Measurements from ENCODE around the gene SELP. TPM values are rescaled to one million over a fixed set of nuclear protein-coding genes. Genes with fewer than 3 reads are reported as not detected.

SELP gene
- total RNA-seq, 1 experiment from 2014 or later, result not detected

- peak; percentile 51 for ATAC-seq
- H3K36me3 ChIP-seq (ENCODE audit: control insufficient read depth, insufficient read depth, low read length), result no peaks in the 10 kb centered on the region
- DNase-seq (ENCODE audit: low read depth, low spot score), result no peak
- H3K4me1 ChIP-seq (ENCODE audit: control insufficient read depth, insufficient read depth, low read length), result no peaks in the 10 kb centered on the region
- ChIA-PET POLR2A (no interaction called here), CTCF (no interaction called here)
- no TSS peak for BruUV-seq (replicated peaks)
- no peak overlapping the region for H3K27ac ChIP-seq (ENCODE audit: low read length)
- no peaks in the 10 kb centered on the region; the same call in 1 of the 2 replicates for H3K27me3 ChIP-seq (ENCODE audit: control insufficient read depth, insufficient read depth, low read length)
- TF ChIP-seq TCF7L2 (IDR thresholded peaks at IDR 0.05; ENCODE audit: low read depth, low read length) (no peak), POLR2AphosphoS5 (IDR thresholded peaks at IDR 0.05; ENCODE audit: low read depth, low read length) (no peak), CTCF (IDR thresholded peaks at IDR 0.05) (no peak), SIN3A (IDR thresholded peaks at IDR 0.05; ENCODE audit: borderline replicate concordance, insufficient read depth, low read depth, low read length) (no peak), REST (IDR thresholded peaks at IDR 0.05; ENCODE audit: insufficient read depth in 1 of 2, low read depth in 2 of 2, low read length in 1 of 2) (no peak)
- no peaks in the 10 kb centered on the region for H3K9me3 ChIP-seq (ENCODE audit: control insufficient read depth, insufficient read depth, low read depth, low read length)
- in situ Hi-C loops (cut with HindIII; ENCODE audit: low pct_unique_long_range_greater_than_20kb, low sequenced_read_pairs), result no loop called here
- no peak overlapping the region for H3K4me3 ChIP-seq (ENCODE audit: low read depth in 2 of 2, low read length in 2 of 2)
- intact Hi-C loops (cut with micrococcal nuclease; ENCODE audit: unreplicated experiment), result no loop called here
Measured at GRCh38 chr1:169538998-169539871, 90.7 kb downstream of the SELP start.

Other genes with a start within 250 kb of the SELP start
- gene CCDC181, start 202.7 kb downstream of the SELP start, total RNA-seq (2021; ENCODE audit: unreplicated experiment), result 0.39 TPM
- gene SLC19A2, start 144.2 kb downstream of the SELP start, total RNA-seq (2021; ENCODE audit: unreplicated experiment), result 10.8 TPM
- 0.08 TPM for gene F5, start 43.6 kb downstream of the SELP start, total RNA-seq (2021; ENCODE audit: unreplicated experiment)
- gene SELL, start 81.5 kb upstream of the SELP start, total RNA-seq (2021; ENCODE audit: unreplicated experiment), result 0.31 TPM
- gene SELE, start 104.0 kb upstream of the SELP start, total RNA-seq (2021; ENCODE audit: unreplicated experiment), result not detected
- gene METTL18, start 164.8 kb upstream of the SELP start, total RNA-seq (2021; ENCODE audit: unreplicated experiment), result 4.1 TPM

All from Panc1 (cell line).